Right lobe of liver (tissue), 6 donors: ENCODE results near the gene LGALS3BP. TPM values are rescaled to one million over a fixed set of nuclear protein-coding genes. Genes with fewer than 3 reads are reported as not detected.

Experiments
- ATAC-seq, 4 donors: fragments of 200-7000 bp; cut with Tn5 transposase; one replicate each; pipeline ENCODE4 v1.9.1; 2020; ENCODE audit warnings: mild to moderate bottlenecking in 4 of 4, moderate library complexity in 4 of 4
- DNase-seq, 3 donors: peaks; one replicate each; pipeline ENCODE4 v3.0.0-alpha.2; 2020
- H3K27ac ChIP-seq, 3 donors: fragments of 200-600 bp; one replicate each; pipeline ENCODE4 v1.8.0; 2022
- H3K27me3 ChIP-seq, 2 donors: fragments of 200-600 bp; one replicate each; pipeline ENCODE4 v1.8.0; 2022
- H3K36me3 ChIP-seq, 4 donors: fragments of 200-600 bp; sonication (generic) in 1 of 4; one replicate each; pipeline versions ENCODE4 v1.5.1 to v1.8.0; 2017 to 2022; ENCODE audit warnings: control low read depth in 1 of 4
- H3K4me1 ChIP-seq, 4 donors: fragments of 200-600 bp; sonication (generic) in 1 of 4; one replicate each; pipeline versions ENCODE4 v1.5.1 to v1.8.0; 2017 to 2022; ENCODE audit warnings: control low read depth in 1 of 4
- H3K4me3 ChIP-seq, 3 donors: fragments of 200-600 bp; one replicate each; pipeline ENCODE4 v1.8.0; 2022
- H3K9me3 ChIP-seq, 4 donors: fragments of 200-600 bp; sonication (generic) in 1 of 4; one replicate each; pipeline versions ENCODE4 v1.5.1 to v1.8.0; 2017 to 2022; ENCODE audit warnings: control low read depth in 1 of 4
- CTCF ChIP-seq, 4 donors: fragments of 200-600 bp in 3 of 4; fragments of 450-650 bp in 1 of 4; IDR thresholded peaks; one replicate each; pipeline versions ENCODE4 v1.5.1 to v1.8.0; 2016 to 2022; ENCODE audit warnings: antibody characterized with exemption in 4 of 4, mild to moderate bottlenecking in 2 of 4
- POLR2A ChIP-seq: fragments of 450-650 bp; IDR thresholded peaks from one replicate; pipeline ENCODE4 v1.6.1; 2017; ENCODE audit warnings: antibody characterized with exemption, mild to moderate bottlenecking
- WGBS: methylation state at CpG from one replicate; pipeline ENCODE4 v1.1.6; 2018; ENCODE audit warnings: low coverage, low lambda C conversion rate; ENCODE audit not compliant: insufficient coverage; ENCODE audit errors: missing lambda C conversion rate; 5-methylcytosine and 5-hydroxymethylcytosine counted together
- intact Hi-C, 2 donors: fragments of 100-400 bp; cut with DNase I; formaldehyde crosslinking; loops; one replicate each; pipeline versions ENCODE4 v1.11.2 to v1.14.1; 2022
- total RNA-seq, 6 experiments: library from RNA; depleted of rRNA in 2 of 6; stranded (reverse); fragments of >200 nt in 2 of 6; fragmentation: NEBNext Ultra II Directional in 3 of 6; extraction: Animal tissue kit (Norgen Biotek cat#: 25700) in 3 of 6; gene quantifications; one replicate each; pipeline versions ENCODE4 v1.1.0 to v1.2.4, GENCODE V29; 2016 to 2023
- donor health status: DM: no; HTN: yes; CAD: no.
- donor health status: DM: no; HTN: no; CAD: no.
- donor health status: DM: no; HTN: no; CAD: no.
- donor health status: DM: no; HTN: yes; CAD: no.
- donor health status: DM: no; HTN: yes; CAD: no.

LGALS3BP gene
- total RNA-seq, 6 experiments from 2014 or later, result 82.8 to 257 (median 121) TPM

GRCh38 chr17:79026376-79027273, 46.9 kb upstream of the LGALS3BP start:
- Histone ChIP-seq H3K36me3 (no peaks in the 10 kb centered on the region), H3K9me3 (no peaks in the 10 kb centered on the region), H3K27ac (peak overlapping the region; percentile 8 to 60 (median 49)), H3K27me3 (no peaks in the 10 kb centered on the region), H3K4me1 (peaks cover 0 to 6% (median 1%) of the 10 kb centered on the region in 4 donors), H3K4me3 (peak overlapping the region in 1 of 3 donors; percentile 9)
- ATAC-seq (peak in 3 of 4 donors; percentile 28 to 54 (median 31)), DNase-seq (peak in 2 of 3 donors; percentile 43 to 45)
- no peak for TF ChIP-seq CTCF (IDR thresholded peaks at IDR 0.05)
- TF ChIP-seq POLR2A, result peak; percentile 26
- WGBS, result 47% methylated on average over 7 of the region's 16 CpGs
- intact Hi-C loops, result no loop called here

DNA sequence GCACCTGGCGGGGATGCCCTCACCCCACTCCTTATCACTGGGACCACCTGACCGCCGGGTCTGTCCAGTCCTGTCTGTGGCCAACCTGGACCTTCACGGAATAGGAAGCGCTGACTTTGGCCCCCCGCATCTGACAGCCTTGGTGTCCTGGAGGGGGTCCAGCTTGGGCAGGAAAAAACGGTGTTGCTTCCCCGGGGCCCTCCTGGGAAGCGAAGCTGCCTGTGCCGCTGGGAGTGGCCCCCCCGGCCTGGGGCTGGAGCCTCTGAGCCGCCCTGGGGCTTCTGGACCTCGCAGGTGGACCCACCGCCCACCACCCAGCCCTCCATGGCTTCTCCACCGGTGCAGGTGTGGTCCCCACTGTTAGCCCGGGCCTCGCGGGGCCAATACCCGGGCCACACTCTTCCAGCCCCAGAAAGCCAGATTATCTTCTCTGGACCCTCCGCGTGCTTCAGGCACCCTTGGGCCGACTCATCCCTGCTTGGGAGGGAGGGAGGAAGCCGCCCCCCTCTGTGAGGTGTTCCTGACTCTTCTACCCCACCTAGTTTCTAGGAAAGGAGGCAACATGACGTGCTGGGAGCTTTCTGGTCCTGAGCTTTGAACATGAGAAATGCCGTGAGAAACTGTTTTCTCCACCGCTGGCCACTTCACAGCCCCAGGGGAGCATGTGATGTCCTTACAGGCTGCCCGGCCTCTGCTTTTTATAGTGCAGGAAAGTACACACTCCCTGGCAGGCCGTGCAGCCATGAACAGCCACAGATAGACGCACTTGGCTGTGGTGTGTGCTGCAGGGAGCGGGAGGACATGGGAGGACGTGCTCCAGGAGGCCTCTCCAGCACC, 45.4 kb upstream of the LGALS3BP start:
- H3K36me3 ChIP-seq, result no peaks in the 10 kb centered on the region
- intact Hi-C loops, result no loop called here
- no peak for ATAC-seq
- H3K4me3 ChIP-seq, result peak overlapping the region; percentile 42 to 51 (median 47)
- 21% methylated on average over 7 of the region's 31 CpGs for WGBS
- no peaks in the 10 kb centered on the region for H3K27me3 ChIP-seq
- DNase-seq, result peak in 2 of 3 donors; percentile 23 to 44
- no peaks in the 10 kb centered on the region for H3K9me3 ChIP-seq
- TF ChIP-seq CTCF (IDR thresholded peaks at IDR 0.05) (no peak), POLR2A (no peak)
- H3K27ac ChIP-seq, result peak overlapping the region; percentile 62 to 82 (median 76)
- peaks cover 0 to 6% (median 1%) of the 10 kb centered on the region in 4 donors for H3K4me1 ChIP-seq

GRCh38 chr17:79023886-79024771, 44.4 kb upstream of the LGALS3BP start, which contains the start of gene C1QTNF1:
Gene C1QTNF1 (plus strand): TSS chr17:79024169. CDS start chr17:79043969, 19,800 bp downstream.
- H3K4me3 ChIP-seq, result peak within 1 kb of the TSS; percentile 42 to 51 (median 47)
- peak; percentile 4 to 31 (median 11) for ATAC-seq
- WGBS, result 1% methylated on average over 15 of the region's 77 CpGs
- intact Hi-C loops, result no loop called here
- TF ChIP-seq POLR2A (peak; percentile 32), CTCF (IDR thresholded peaks at IDR 0.05) (peak in 3 of 4 donors; percentile 5 to 51 (median 11))
- H3K27ac ChIP-seq, result peak within 1 kb of the TSS; percentile 62 to 82 (median 76)
- H3K27me3 ChIP-seq, result no peaks in the 10 kb centered on the region
- H3K9me3 ChIP-seq, result no peaks in the 10 kb centered on the region
- peak in 2 of 3 donors; percentile 40 to 53 for DNase-seq
- no peaks in the 10 kb centered on the region for H3K36me3 ChIP-seq
- H3K4me1 ChIP-seq, result peaks cover 0 to 11% (median 1%) of the 10 kb centered on the region in 4 donors
